GM19395 (cell line): ENCODE data around the gene BTBD8.
A peak's percentile ranks its signal among the peaks of the same experiment; 100 is the strongest.
"Not testable (repeated sequence)": the region's sequence is repeated elsewhere in the genome, so short reads cannot be mapped to it uniquely, and the experiment has no call there.

Source experiments
- ATAC-seq: cut with Tn5 transposase; IDR thresholded peaks from one replicate; pipeline ENCODE4 v1.9.1; 2021; ENCODE audit warnings: mild to moderate bottlenecking, moderate library complexity; ENCODE audit not compliant: unreplicated experiment

BTBD8 gene

GRCh38 chr1:92080128-92080985 is at the start of gene BTBD8:
Gene BTBD8 (plus strand): TSS chr1:92080345. CDS start chr1:92080572, 227 bp downstream.
- ATAC-seq: peak; percentile 96

GRCh38 chr1:92030656-92031107 is 49.5 kb upstream of the BTBD8 start:
- no peak for ATAC-seq

GRCh38 chr1:92031281-92032110 is 48.6 kb upstream of the BTBD8 start:
- ATAC-seq: no peak

DNA sequence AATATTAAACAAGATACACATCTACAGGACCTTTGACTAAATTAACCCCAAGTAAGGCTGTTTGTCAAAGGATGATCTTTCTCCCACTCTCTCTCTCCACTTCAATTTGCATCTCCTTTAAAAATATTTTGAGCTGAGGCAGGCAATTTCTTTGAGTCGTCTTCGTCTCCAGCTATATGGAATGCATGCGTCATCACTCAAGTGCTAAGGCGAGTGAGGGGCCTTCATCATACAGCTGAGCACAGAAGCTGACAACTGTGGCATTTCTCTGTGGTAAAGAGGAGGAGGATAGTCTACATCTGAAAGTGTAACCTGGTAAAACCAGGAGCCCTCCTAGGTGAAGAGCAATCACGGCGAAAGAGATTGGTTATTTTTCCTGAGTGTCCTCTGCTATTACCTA is 42.7 kb upstream of the BTBD8 start:
- ATAC-seq: no peak

DNA sequence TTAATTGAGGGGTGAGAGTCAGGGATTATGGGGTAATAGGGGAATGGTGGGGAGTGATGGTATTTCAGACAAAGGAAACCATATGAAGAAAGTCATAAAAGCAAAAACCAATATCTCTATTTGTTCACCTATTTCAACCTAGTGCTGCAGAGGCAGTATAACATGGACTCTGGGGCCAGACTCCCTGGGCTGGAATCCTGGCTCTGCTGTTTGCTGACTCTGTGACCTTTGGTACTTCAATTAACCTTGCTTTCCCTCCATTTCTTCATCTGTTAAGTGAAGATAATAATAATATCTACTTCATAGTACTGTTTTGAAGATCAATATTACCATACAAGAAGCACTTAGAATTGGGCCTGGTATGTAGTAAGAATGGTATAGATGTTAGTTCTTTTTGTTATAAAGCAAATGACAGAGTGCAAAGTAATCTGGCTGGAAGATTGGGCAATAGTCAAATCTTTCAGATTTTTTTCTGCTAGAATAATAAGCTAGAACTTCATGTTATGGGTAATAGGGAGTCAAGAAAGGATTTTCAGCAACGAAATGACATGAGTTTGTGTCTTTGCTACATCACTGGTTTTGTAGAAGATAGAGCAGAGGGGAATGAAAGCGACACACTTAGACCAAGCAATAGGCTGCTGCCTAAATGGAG is 41.3 kb upstream of the BTBD8 start:
- no peak for ATAC-seq

GRCh38 chr1:92040971-92041370 is 39.2 kb upstream of the BTBD8 start:
- no peak for ATAC-seq

GRCh38 chr1:92043621-92044020 is 36.5 kb upstream of the BTBD8 start:
- ATAC-seq: no peak

- ATAC-seq: no peak
Observed at GRCh38 chr1:92045766-92046495, 34.2 kb upstream of the BTBD8 start.

GRCh38 chr1:92051948-92052347 is 28.2 kb upstream of the BTBD8 start:
- no peak for ATAC-seq

GRCh38 chr1:92065042-92065441 is 15.1 kb upstream of the BTBD8 start:
- ATAC-seq: no peak

DNA sequence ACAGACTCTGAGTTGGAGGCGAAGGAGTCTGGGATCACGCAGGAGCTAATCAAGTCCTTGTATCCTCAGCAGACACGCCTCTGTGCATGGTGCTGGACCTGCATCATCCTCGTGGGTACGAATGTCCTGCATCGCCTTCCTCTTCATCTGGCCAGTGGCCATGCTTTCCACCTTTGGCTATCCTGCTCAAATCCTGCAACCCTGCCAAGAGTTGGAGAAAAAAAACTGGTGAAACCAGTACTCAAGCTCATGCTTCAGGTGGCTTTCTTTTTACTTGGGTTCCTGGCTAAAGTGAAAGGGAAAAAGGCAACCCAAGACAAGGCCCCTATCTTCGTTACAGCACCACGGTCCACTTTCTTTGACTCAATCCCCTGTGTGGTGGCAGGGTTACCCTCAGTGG is 13.8 kb upstream of the BTBD8 start:
- ATAC-seq: no peak

DNA sequence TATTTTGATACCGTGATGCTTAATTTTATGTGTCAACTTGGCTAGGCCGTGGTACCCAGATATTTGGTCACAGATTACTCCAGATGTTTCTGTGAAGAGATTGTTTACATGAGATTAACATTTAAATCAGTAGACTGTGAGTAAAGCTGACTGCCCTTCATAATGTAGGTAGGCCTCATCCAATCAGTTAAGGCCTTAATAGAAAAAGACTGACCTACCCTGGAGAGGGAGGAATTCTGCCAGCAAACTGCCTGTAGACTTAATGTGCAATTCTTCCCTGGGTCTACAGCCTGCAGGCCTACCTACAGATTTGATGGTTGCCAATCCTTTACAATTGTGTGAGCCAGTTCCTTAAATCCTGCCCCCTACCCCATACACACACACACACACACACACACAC is 9.3 kb upstream of the BTBD8 start:
- no peak for ATAC-seq

GRCh38 chr1:92074446-92074845 is 5.7 kb upstream of the BTBD8 start:
- not testable (repeated sequence) for ATAC-seq

GRCh38 chr1:92075311-92075710 is 4.8 kb upstream of the BTBD8 start, which contains the start of gene SETSIP:
Gene SETSIP (minus strand): TSS chr1:92075411. CDS start chr1:92075411, 0 bp downstream.
- ATAC-seq: no peak

DNA sequence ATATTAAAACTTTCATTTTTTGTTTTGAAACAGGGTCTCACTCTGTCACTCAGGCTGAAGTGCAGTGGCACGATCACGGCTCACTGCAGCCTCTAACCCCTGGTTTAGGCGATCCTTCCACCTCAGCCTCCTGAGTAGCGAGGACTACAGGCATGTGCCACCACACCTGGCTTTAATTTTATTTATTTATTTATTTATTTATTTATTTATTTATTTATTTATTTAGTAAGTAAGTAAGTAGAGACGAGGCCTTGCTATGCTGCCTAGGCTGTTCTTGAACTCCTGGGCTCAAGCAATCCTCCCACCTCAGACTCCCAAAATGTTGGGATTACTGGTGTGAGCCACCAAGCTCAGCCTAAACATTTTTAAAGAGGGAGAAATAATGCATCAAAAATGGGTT is 3.8 kb upstream of the BTBD8 start:
- no peak for ATAC-seq

GRCh38 chr1:92078077-92078476 is 2.1 kb upstream of the BTBD8 start:
- not testable (repeated sequence) for ATAC-seq

DNA sequence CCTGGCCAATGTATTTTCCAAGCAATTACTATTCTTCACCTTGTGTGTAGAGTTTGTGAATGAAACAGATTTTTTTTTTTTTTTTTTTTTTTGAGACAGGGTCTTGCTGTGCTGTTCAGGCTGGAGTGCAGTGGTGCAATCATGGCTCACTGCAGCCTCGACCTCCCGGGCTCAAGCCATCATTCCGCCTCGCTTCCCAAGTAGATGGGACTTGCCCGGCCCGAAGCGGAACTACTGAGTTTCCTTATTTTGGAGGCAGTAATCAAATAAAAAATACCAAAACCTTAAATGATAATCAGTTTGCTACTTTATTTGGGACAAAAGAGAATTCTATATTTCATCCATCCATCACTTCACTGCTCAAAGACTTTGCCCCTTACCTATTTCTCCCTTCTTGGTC is 704 bp upstream of the BTBD8 start:
- no peak for ATAC-seq

DNA sequence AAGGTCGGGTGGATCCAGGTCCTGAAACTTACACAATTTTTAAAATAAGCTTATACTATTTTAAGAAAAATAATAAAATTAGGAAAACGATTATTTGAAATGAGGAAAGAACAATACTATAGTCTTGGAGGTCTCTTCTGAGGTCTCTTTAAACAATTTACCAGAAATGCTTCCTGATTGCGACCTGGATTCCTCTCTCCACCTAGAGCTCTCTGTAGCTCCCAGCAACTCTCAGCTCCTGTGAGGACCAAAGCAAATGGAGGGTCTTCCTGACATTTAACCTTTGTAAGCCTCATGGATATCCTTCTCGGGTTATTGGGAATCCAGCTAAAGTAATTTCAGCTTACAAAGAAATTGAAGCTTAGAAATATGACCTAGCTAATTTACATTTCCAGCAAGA is 886 bp downstream of the BTBD8 start:
- no peak for ATAC-seq

- ATAC-seq: no peak
Observed at GRCh38 chr1:92084651-92085050, 4.5 kb downstream of the BTBD8 start.

GRCh38 chr1:92085727-92086126 is 5.6 kb downstream of the BTBD8 start:
- no peak for ATAC-seq

DNA sequence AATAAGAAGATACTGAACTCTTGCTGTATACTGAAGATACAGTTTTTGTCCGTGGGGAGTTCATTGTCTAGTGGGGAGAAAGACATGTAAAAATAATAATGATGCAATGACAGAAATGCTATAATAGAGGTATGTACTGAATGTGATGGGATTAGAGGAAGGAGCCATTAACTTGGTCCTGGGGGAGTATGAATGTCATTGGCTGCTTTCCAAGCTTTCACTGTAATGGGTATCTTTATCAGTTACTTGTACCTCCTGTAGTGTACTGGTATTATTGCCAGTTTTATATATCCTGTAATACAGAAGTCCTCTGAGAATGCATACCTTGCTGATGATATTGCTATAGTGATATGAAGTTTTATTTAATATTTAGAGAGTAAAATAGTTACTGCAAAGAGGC is 7.4 kb downstream of the BTBD8 start:
- no peak for ATAC-seq
